HepG2 (cell line): ENCODE results near the gene ATOH8. TPM values are rescaled to one million over a fixed set of nuclear protein-coding genes. Genes with fewer than 3 reads are reported as not detected.

ENCODE experiments used
- ATAC-seq: fragments of 200-7000 bp; cut with Tn5 transposase; 3 replicates; pipeline ENCODE4 v1.9.1; 2020; ENCODE audit warnings: mild to moderate bottlenecking, moderate library complexity
- BruUV-seq: library from RNA; stranded (reverse); fragments of 400-500 nt; replicated peaks from 2 replicates; lab custom pipeline; 2021; lab: Mats Ljungman, UMichigan
- CTCF ChIA-PET: fragments of 300-600 bp; formaldehyde crosslinking; extraction: SDS; loops from one replicate; lab custom pipeline; 2021; ENCODE audit warnings: low total read pairs, inconsistent platforms, low intra/inter-chr PET ratio; lab: Yijun Ruan, JAX
- POLR2A ChIA-PET: fragments of 350-600 bp; sonication (Branson Sonifier 250); formaldehyde crosslinking; loops from one replicate; lab custom pipeline; 2020; ENCODE audit warnings: antibody characterized with exemption, inconsistent platforms; lab: Yijun Ruan, JAX
- DNase-seq: peaks from one replicate; pipeline ENCODE4 v3.0.0-alpha.2; 2015; ENCODE audit warnings: low spot score
- FAIRE-seq: peaks from 3 replicates; lab custom pipeline; 2011; peaks lifted over from hg19 to GRCh38; lab: Jason Lieb, UNC
- H2AFZ ChIP-seq: one replicate; pipeline ENCODE4 v1.6.1; 2011; ENCODE audit warnings: low read length, inconsistent platforms
- H3K27ac ChIP-seq: fragments of 300-600 bp; 3 replicates; pipeline ENCODE4 v1.8.0; 2011; ENCODE audit warnings: mixed run types, mild to moderate bottlenecking, mixed read lengths, low read length, inconsistent platforms; ENCODE audit not compliant: insufficient read depth; ENCODE audit errors: extremely low read length
- H3K27me3 ChIP-seq, 2 experiments: fragments of 200-600 bp in 1 of 2; 2 replicates in 1 of 2; 3 replicates in 1 of 2; pipeline versions ENCODE4 v1.6.0 to v1.8.0; 2011; ENCODE audit warnings: low read length in 2 of 2, mild to moderate bottlenecking in 2 of 2, moderate library complexity in 2 of 2, inconsistent platforms in 1 of 2; ENCODE audit not compliant: insufficient read depth in 2 of 2, control insufficient read depth in 1 of 2
- H3K36me3 ChIP-seq, 2 experiments: fragments of 200-600 bp in 1 of 2; replicated peaks in 1 of 2; 2 replicates in 1 of 2; 3 replicates in 1 of 2; pipeline versions ENCODE4 v1.5.1 to v1.8.0; 2011; ENCODE audit warnings: low read length in 2 of 2, inconsistent platforms in 1 of 2; ENCODE audit not compliant: insufficient read depth in 2 of 2, control insufficient read depth in 1 of 2
- H3K4me1 ChIP-seq: 2 replicates; pipeline ENCODE4 v1.5.1; 2012; ENCODE audit warnings: low read length, inconsistent platforms; ENCODE audit not compliant: insufficient read depth
- H3K4me2 ChIP-seq: 2 replicates; pipeline ENCODE4 v1.6.0; 2011; ENCODE audit warnings: low read depth, low read length, inconsistent platforms
- H3K4me3 ChIP-seq, 3 experiments: fragments of 200-600 bp in 1 of 3; sonication (generic), shearing (Covaris generic) in 1 of 3; replicated peaks in 1 of 3; 2 replicates each; pipeline ENCODE4 v1.5.1; 2011 to 2016; ENCODE audit warnings: low read length in 3 of 3, inconsistent platforms in 2 of 3, low read depth in 2 of 3, mild to moderate bottlenecking in 2 of 3, control low read depth in 1 of 3, mixed read lengths in 1 of 3; ENCODE audit not compliant: insufficient read depth in 1 of 3
- H3K79me2 ChIP-seq: one replicate; pipeline ENCODE4 v1.6.1; 2011; ENCODE audit warnings: low read length, inconsistent platforms; ENCODE audit not compliant: insufficient read depth
- H3K9ac ChIP-seq: 2 replicates; pipeline ENCODE4 v1.6.0; 2011; ENCODE audit warnings: mild to moderate bottlenecking, low read depth, low read length, inconsistent platforms; ENCODE audit not compliant: insufficient read depth
- H3K9me3 ChIP-seq: 2 replicates; pipeline ENCODE4 v1.5.1; 2012; ENCODE audit warnings: mild to moderate bottlenecking, low read length
- H4K20me1 ChIP-seq: 2 replicates; pipeline ENCODE4 v1.6.0; 2011; ENCODE audit warnings: inconsistent platforms, mild to moderate bottlenecking, low read length, moderate library complexity; ENCODE audit not compliant: insufficient read depth
- DR1 ChIP-seq: sonication (generic); formaldehyde crosslinking; IDR thresholded peaks from 2 replicates; pipeline ENCODE4 v1.8.0; 2021; ENCODE audit warnings: mild to moderate bottlenecking, missing genetic modification reagents, inconsistent platforms
- MXD4 ChIP-seq: IDR thresholded peaks from 2 replicates; pipeline ENCODE4 v1.6.1; 2016; ENCODE audit warnings: mild to moderate bottlenecking, missing biosample characterization, missing genetic modification reagents
- ZKSCAN1 ChIP-seq: fragments of 150-350 bp; IDR thresholded peaks from 2 replicates; pipeline ENCODE4 v1.6.1; 2014; ENCODE audit warnings: low read length
- ZNF253 ChIP-seq: sonication (generic); formaldehyde crosslinking; IDR thresholded peaks from 2 replicates; pipeline ENCODE4 v1.8.0; 2022; ENCODE audit warnings: mild to moderate bottlenecking, missing genetic modification reagents, borderline replicate concordance
- ZNF468 ChIP-seq: sonication (generic); formaldehyde crosslinking; IDR thresholded peaks from 2 replicates; pipeline ENCODE4 v1.8.0; 2022; ENCODE audit warnings: mild to moderate bottlenecking, moderate library complexity, missing genetic modification reagents
- ZNF670 ChIP-seq: sonication (generic); formaldehyde crosslinking; IDR thresholded peaks from 2 replicates; pipeline ENCODE4 v1.8.0; 2022; ENCODE audit warnings: mild to moderate bottlenecking, missing genetic modification reagents, borderline replicate concordance
- ZNF883 ChIP-seq: sonication (generic); formaldehyde crosslinking; IDR thresholded peaks from 2 replicates; pipeline ENCODE4 v1.5.1; 2020; ENCODE audit warnings: mild to moderate bottlenecking, missing genetic modification reagents; ENCODE audit errors: not compliant biosample characterization
- ZSCAN22 ChIP-seq: sonication (generic); formaldehyde crosslinking; IDR thresholded peaks from 2 replicates; pipeline ENCODE4 v1.4.0; 2020; ENCODE audit warnings: mild to moderate bottlenecking, missing genetic modification reagents
- WGBS: methylation state at CpG from one replicate; pipeline ENCODE4 v1.1.6; 2017; ENCODE audit warnings: low lambda C conversion rate; 5-methylcytosine and 5-hydroxymethylcytosine counted together
- in situ Hi-C: cut with HindIII; loops from 2 replicates; pipeline ENCODE4 v1.10.0; 2017; ENCODE audit warnings: low pct_unique_long_range_greater_than_20kb; ENCODE audit not compliant: extremely low pct_ligation_motif_present
- intact Hi-C: fragments of 100-400 bp; cut with micrococcal nuclease; formaldehyde crosslinking; loops from one replicate; pipeline ENCODE4 v1.10.0; 2022; ENCODE audit not compliant: unreplicated experiment
- polyA plus RNA-seq, 8 experiments: library from polyadenylated mRNA; depleted of rRNA in 3 of 8; stranded (reverse) in 7 of 8; unstranded in 1 of 8; fragments of >200 nt; fragmentation: Illumina TruSeq in 4 of 8; extraction: Trizol in 4 of 8; gene quantifications; 2 replicates each; pipeline versions ENCODE4 v1.2.1 to v1.2.3, GENCODE V29; 2011 to 2016; ENCODE audit warnings: low read depth in 4 of 8, missing spikeins in 1 of 8, mixed read lengths in 1 of 8; ENCODE audit not compliant: insufficient read depth in 1 of 8
- total RNA-seq, 5 experiments: library from RNA; depleted of rRNA; stranded (reverse); fragments of >200 nt; fragmentation: Illumina TruSeq; extraction: Trizol; gene quantifications; 2 replicates each; pipeline ENCODE4 v1.2.3, GENCODE V29; 2016; ENCODE audit warnings: low read depth in 1 of 5
- TF ChIP-seq, protein P1 (sequence below): sonication (generic); formaldehyde crosslinking; IDR thresholded peaks from 2 replicates; pipeline ENCODE4 v1.4.0; 2020; ENCODE audit warnings: missing genetic modification reagents
- TF ChIP-seq, protein P2 (sequence below): sonication (generic); formaldehyde crosslinking; IDR thresholded peaks from 2 replicates; pipeline ENCODE4 v1.5.0; 2020; ENCODE audit warnings: missing genetic modification reagents
- TF ChIP-seq, protein P3 (sequence below): sonication (generic); formaldehyde crosslinking; IDR thresholded peaks from 2 replicates; pipeline ENCODE4 v1.5.0; 2020; ENCODE audit warnings: missing genetic modification reagents
- TF ChIP-seq, protein P4 (sequence below): sonication (generic); formaldehyde crosslinking; IDR thresholded peaks from 2 replicates; pipeline ENCODE4 v1.9.0; 2021; ENCODE audit warnings: missing genetic modification reagents, mild to moderate bottlenecking, borderline replicate concordance
- TF ChIP-seq, protein P5 (sequence below): sonication (generic); formaldehyde crosslinking; IDR thresholded peaks from 2 replicates; pipeline ENCODE4 v1.4.0; 2020; ENCODE audit warnings: missing genetic modification reagents
- TF ChIP-seq, protein P6 (sequence below): sonication (generic); formaldehyde crosslinking; IDR thresholded peaks from 2 replicates; pipeline ENCODE4 v1.4.0; 2020; ENCODE audit warnings: missing genetic modification reagents

ATOH8 gene
- total and polyA plus RNA-seq, 2 of the 13 experiments (the other 11 are each of a cell fraction or from before 2014, with no cell fraction given): 0.13 to 0.61 TPM

DNA sequence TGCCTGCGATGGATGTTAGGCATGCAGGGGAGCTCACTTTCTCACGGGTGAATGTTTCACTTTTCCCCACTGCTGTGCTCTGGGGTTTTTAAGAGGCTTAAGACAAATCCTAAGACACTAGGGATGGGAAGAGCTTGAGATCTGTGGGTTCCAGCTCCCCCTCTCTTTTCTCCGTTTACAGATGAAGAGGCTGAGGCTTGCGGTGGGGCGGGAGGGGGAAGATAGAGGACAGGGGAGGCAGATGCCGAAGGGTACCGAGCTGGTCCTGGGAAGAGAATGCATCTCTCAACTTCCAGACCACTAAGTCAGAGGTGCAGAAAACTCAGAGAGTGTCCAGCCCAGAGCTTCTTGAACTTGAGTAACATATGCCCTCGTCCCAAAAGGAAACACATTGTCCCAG is 8.2 kb upstream of the ATOH8 start:
- no peak for DNase-seq
- Histone ChIP-seq H3K4me1 (peaks cover 34% of the 10 kb centered on the region), H3K9ac (no peak overlapping the region), H3K9me3 (no peaks in the 10 kb centered on the region), H4K20me1 (no peaks in the 10 kb centered on the region), H3K79me2 (no peaks in the 10 kb centered on the region), H3K27ac (no peak overlapping the region), H3K4me3 (no peak overlapping the region), H3K4me2 (no peak overlapping the region), H3K27me3 (0 out of 5 replicates have a peak, but pooled peaks cover 0 to 10% of the 10 kb centered on the region in 2 experiments), H2AFZ (no peak overlapping the region), H3K36me3 (no peaks in the 10 kb centered on the region)
- no peak for FAIRE-seq
- CTCF ChIA-PET: no interaction called here
- BruUV-seq: no TSS peak
- intact Hi-C loops: no loop called here
- POLR2A ChIA-PET: no interaction called here
- ATAC-seq: no peak
- 59% methylated on average over 8 of the region's 8 CpGs for WGBS
- in situ Hi-C loops: no loop called here
- TF ChIP-seq, protein P1, sequence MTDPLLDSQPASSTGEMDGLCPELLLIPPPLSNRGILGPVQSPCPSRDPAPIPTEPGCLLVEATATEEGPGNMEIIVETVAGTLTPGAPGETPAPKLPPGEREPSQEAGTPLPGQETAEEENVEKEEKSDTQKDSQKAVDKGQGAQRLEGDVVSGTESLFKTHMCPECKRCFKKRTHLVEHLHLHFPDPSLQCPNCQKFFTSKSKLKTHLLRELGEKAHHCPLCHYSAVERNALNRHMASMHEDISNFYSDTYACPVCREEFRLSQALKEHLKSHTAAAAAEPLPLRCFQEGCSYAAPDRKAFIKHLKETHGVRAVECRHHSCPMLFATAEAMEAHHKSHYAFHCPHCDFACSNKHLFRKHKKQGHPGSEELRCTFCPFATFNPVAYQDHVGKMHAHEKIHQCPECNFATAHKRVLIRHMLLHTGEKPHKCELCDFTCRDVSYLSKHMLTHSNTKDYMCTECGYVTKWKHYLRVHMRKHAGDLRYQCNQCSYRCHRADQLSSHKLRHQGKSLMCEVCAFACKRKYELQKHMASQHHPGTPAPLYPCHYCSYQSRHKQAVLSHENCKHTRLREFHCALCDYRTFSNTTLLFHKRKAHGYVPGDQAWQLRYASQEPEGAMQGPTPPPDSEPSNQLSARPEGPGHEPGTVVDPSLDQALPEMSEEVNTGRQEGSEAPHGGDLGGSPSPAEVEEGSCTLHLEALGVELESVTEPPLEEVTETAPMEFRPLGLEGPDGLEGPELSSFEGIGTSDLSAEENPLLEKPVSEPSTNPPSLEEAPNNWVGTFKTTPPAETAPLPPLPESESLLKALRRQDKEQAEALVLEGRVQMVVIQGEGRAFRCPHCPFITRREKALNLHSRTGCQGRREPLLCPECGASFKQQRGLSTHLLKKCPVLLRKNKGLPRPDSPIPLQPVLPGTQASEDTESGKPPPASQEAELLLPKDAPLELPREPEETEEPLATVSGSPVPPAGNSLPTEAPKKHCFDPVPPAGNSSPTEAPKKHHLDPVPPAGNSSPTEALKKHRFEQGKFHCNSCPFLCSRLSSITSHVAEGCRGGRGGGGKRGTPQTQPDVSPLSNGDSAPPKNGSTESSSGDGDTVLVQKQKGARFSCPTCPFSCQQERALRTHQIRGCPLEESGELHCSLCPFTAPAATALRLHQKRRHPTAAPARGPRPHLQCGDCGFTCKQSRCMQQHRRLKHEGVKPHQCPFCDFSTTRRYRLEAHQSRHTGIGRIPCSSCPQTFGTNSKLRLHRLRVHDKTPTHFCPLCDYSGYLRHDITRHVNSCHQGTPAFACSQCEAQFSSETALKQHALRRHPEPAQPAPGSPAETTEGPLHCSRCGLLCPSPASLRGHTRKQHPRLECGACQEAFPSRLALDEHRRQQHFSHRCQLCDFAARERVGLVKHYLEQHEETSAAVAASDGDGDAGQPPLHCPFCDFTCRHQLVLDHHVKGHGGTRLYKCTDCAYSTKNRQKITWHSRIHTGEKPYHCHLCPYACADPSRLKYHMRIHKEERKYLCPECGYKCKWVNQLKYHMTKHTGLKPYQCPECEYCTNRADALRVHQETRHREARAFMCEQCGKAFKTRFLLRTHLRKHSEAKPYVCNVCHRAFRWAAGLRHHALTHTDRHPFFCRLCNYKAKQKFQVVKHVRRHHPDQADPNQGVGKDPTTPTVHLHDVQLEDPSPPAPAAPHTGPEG: no peak
- no peak for TF ChIP-seq ZNF253 (CRISPR knock-in tag)
- TF ChIP-seq, protein P2, sequence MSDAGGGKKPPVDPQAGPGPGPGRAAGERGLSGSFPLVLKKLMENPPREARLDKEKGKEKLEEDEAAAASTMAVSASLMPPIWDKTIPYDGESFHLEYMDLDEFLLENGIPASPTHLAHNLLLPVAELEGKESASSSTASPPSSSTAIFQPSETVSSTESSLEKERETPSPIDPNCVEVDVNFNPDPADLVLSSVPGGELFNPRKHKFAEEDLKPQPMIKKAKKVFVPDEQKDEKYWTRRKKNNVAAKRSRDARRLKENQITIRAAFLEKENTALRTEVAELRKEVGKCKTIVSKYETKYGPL (CRISPR knock-in tag): no peak
- TF ChIP-seq, protein P3, sequence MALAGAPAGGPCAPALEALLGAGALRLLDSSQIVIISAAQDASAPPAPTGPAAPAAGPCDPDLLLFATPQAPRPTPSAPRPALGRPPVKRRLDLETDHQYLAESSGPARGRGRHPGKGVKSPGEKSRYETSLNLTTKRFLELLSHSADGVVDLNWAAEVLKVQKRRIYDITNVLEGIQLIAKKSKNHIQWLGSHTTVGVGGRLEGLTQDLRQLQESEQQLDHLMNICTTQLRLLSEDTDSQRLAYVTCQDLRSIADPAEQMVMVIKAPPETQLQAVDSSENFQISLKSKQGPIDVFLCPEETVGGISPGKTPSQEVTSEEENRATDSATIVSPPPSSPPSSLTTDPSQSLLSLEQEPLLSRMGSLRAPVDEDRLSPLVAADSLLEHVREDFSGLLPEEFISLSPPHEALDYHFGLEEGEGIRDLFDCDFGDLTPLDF (CRISPR knock-in tag): no peak
- TF ChIP-seq, protein P4, sequence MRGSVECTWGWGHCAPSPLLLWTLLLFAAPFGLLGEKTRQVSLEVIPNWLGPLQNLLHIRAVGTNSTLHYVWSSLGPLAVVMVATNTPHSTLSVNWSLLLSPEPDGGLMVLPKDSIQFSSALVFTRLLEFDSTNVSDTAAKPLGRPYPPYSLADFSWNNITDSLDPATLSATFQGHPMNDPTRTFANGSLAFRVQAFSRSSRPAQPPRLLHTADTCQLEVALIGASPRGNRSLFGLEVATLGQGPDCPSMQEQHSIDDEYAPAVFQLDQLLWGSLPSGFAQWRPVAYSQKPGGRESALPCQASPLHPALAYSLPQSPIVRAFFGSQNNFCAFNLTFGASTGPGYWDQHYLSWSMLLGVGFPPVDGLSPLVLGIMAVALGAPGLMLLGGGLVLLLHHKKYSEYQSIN (CRISPR knock-in tag): no peak
- TF ChIP-seq, protein P5, sequence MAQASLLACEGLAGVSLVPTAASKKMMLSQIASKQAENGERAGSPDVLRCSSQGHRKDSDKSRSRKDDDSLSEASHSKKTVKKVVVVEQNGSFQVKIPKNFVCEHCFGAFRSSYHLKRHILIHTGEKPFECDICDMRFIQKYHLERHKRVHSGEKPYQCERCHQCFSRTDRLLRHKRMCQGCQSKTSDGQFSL (CRISPR knock-in tag): no peak
- no peak for TF ChIP-seq ZSCAN22 (CRISPR knock-in tag)
- no peak for TF ChIP-seq ZNF883 (CRISPR knock-in tag)
- TF ChIP-seq ZNF670 (CRISPR knock-in tag): no peak
- no peak for TF ChIP-seq DR1 (CRISPR knock-in tag)
- TF ChIP-seq MXD4 (CRISPR knock-in tag): no peak
- no peak for TF ChIP-seq ZKSCAN1
- TF ChIP-seq, protein P6, sequence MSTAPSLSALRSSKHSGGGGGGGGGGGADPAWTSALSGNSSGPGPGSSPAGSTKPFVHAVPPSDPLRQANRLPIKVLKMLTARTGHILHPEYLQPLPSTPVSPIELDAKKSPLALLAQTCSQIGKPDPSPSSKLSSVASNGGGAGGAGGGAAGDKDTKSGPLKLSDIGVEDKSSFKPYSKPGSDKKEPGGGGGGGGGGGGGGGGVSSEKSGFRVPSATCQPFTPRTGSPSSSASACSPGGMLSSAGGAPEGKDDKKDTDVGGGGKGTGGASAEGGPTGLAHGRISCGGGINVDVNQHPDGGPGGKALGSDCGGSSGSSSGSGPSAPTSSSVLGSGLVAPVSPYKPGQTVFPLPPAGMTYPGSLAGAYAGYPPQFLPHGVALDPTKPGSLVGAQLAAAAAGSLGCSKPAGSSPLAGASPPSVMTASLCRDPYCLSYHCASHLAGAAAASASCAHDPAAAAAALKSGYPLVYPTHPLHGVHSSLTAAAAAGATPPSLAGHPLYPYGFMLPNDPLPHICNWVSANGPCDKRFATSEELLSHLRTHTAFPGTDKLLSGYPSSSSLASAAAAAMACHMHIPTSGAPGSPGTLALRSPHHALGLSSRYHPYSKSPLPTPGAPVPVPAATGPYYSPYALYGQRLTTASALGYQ (CRISPR knock-in tag): no peak
- no peak for TF ChIP-seq ZNF468 (CRISPR knock-in tag)
